Liver (tissue), 3 donors: ENCODE measurements around the gene OTOP3.

Experiments used
- EGR1 ChIP-seq, 2 donors: IDR thresholded peaks; 2 replicates each; pipeline ENCODE4 v1.6.1; 2016 to 2018; ENCODE audit warnings: antibody characterized with exemption in 2 of 2, low read depth in 2 of 2
- FOXA1 ChIP-seq: IDR thresholded peaks from 2 replicates; pipeline ENCODE4 v1.6.1; 2016; ENCODE audit warnings: antibody characterized with exemption
- FOXA2 ChIP-seq: IDR thresholded peaks from 2 replicates; pipeline ENCODE4 v1.6.1; 2016; ENCODE audit warnings: antibody characterized with exemption
- GABPA ChIP-seq, 2 donors: IDR thresholded peaks in 1 of 2; conservative IDR thresholded peaks in 1 of 2; 2 replicates each; pipeline ENCODE4 v1.6.1; 2016; ENCODE audit warnings: antibody characterized with exemption in 2 of 2, mild to moderate bottlenecking in 1 of 2, moderate library complexity in 1 of 2
- HNF4G ChIP-seq: IDR thresholded peaks from 2 replicates; pipeline ENCODE4 v1.6.1; 2016; ENCODE audit warnings: antibody characterized with exemption
- JUND ChIP-seq, 2 donors: IDR thresholded peaks; 2 replicates each; pipeline ENCODE4 v1.6.1; 2016; ENCODE audit warnings: antibody characterized with exemption in 2 of 2
- RAD21 ChIP-seq, 2 donors: IDR thresholded peaks; 2 replicates each; pipeline ENCODE4 v1.6.1; 2016; ENCODE audit warnings: antibody characterized with exemption in 2 of 2, mild to moderate bottlenecking in 2 of 2
- TAF1 ChIP-seq: conservative IDR thresholded peaks from 2 replicates; pipeline ENCODE4 v1.6.1; 2016; ENCODE audit warnings: antibody characterized with exemption, mild to moderate bottlenecking
- YY1 ChIP-seq: IDR thresholded peaks from 2 replicates; pipeline ENCODE4 v1.6.1; 2016; ENCODE audit warnings: antibody characterized with exemption, mild to moderate bottlenecking
- TF ChIP-seq, protein P1 (sequence below): fragments of 150-350 bp; IDR thresholded peaks from 2 replicates; pipeline ENCODE4 v1.5.1; 2017; ENCODE audit warnings: improper control_type of control experiment, low read depth, low read length; ENCODE audit not compliant: missing input control
- TF ChIP-seq, protein P2 (sequence below): IDR thresholded peaks from 2 replicates; pipeline ENCODE4 v1.6.1; 2016; ENCODE audit warnings: antibody characterized with exemption, mild to moderate bottlenecking
- TF ChIP-seq, protein P3 (sequence below): IDR thresholded peaks from 2 replicates; pipeline ENCODE4 v1.6.1; 2016; ENCODE audit warnings: antibody characterized with exemption
- TF ChIP-seq, protein P4 (sequence below): IDR thresholded peaks from 2 replicates; pipeline ENCODE4 v1.6.1; 2016; ENCODE audit warnings: antibody characterized with exemption
- TF ChIP-seq, protein P5 (sequence below): IDR thresholded peaks from 2 replicates; pipeline ENCODE4 v1.6.1; 2016; ENCODE audit warnings: antibody characterized with exemption
- donor health status: healthy.
- donor health status: healthy.

DNA sequence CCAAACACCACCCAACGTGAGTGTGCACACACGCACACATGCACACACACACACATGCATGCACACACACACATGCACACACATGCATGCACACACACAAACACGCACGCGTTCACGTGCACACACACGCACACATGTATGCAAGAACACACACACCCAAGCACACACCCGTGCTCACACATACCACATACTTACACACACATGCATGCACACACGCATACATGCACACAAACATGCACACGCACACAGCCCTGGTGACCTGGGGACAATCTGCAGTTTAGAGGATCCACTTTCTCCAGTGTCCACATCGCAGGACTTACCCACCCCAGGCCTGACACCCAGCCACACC lies 18.9 kb upstream of the OTOP3 start:
- TF ChIP-seq FOXA2 (no peak), RAD21 (IDR thresholded peaks at IDR 0.05) (no peak), GABPA (IDR thresholded peaks at IDR 0.05 in 1 of 2, conservative IDR thresholded peaks at IDR 0.05 in 1 of 2) (no peak), EGR1 (IDR thresholded peaks at IDR 0.05; ENCODE audit: low read depth in 2 of 2) (no peak), TAF1 (no peak), HNF4G (no peak), FOXA1 (no peak), JUND (IDR thresholded peaks at IDR 0.05) (no peak), YY1 (no peak)
- TF ChIP-seq, protein P1, sequence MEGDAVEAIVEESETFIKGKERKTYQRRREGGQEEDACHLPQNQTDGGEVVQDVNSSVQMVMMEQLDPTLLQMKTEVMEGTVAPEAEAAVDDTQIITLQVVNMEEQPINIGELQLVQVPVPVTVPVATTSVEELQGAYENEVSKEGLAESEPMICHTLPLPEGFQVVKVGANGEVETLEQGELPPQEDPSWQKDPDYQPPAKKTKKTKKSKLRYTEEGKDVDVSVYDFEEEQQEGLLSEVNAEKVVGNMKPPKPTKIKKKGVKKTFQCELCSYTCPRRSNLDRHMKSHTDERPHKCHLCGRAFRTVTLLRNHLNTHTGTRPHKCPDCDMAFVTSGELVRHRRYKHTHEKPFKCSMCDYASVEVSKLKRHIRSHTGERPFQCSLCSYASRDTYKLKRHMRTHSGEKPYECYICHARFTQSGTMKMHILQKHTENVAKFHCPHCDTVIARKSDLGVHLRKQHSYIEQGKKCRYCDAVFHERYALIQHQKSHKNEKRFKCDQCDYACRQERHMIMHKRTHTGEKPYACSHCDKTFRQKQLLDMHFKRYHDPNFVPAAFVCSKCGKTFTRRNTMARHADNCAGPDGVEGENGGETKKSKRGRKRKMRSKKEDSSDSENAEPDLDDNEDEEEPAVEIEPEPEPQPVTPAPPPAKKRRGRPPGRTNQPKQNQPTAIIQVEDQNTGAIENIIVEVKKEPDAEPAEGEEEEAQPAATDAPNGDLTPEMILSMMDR, result no peak
- TF ChIP-seq, protein P2, sequence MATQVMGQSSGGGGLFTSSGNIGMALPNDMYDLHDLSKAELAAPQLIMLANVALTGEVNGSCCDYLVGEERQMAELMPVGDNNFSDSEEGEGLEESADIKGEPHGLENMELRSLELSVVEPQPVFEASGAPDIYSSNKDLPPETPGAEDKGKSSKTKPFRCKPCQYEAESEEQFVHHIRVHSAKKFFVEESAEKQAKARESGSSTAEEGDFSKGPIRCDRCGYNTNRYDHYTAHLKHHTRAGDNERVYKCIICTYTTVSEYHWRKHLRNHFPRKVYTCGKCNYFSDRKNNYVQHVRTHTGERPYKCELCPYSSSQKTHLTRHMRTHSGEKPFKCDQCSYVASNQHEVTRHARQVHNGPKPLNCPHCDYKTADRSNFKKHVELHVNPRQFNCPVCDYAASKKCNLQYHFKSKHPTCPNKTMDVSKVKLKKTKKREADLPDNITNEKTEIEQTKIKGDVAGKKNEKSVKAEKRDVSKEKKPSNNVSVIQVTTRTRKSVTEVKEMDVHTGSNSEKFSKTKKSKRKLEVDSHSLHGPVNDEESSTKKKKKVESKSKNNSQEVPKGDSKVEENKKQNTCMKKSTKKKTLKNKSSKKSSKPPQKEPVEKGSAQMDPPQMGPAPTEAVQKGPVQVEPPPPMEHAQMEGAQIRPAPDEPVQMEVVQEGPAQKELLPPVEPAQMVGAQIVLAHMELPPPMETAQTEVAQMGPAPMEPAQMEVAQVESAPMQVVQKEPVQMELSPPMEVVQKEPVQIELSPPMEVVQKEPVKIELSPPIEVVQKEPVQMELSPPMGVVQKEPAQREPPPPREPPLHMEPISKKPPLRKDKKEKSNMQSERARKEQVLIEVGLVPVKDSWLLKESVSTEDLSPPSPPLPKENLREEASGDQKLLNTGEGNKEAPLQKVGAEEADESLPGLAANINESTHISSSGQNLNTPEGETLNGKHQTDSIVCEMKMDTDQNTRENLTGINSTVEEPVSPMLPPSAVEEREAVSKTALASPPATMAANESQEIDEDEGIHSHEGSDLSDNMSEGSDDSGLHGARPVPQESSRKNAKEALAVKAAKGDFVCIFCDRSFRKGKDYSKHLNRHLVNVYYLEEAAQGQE, result no peak
- TF ChIP-seq, protein P3, sequence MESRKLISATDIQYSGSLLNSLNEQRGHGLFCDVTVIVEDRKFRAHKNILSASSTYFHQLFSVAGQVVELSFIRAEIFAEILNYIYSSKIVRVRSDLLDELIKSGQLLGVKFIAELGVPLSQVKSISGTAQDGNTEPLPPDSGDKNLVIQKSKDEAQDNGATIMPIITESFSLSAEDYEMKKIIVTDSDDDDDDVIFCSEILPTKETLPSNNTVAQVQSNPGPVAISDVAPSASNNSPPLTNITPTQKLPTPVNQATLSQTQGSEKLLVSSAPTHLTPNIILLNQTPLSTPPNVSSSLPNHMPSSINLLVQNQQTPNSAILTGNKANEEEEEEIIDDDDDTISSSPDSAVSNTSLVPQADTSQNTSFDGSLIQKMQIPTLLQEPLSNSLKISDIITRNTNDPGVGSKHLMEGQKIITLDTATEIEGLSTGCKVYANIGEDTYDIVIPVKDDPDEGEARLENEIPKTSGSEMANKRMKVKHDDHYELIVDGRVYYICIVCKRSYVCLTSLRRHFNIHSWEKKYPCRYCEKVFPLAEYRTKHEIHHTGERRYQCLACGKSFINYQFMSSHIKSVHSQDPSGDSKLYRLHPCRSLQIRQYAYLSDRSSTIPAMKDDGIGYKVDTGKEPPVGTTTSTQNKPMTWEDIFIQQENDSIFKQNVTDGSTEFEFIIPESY, result no peak
- TF ChIP-seq, protein P4, sequence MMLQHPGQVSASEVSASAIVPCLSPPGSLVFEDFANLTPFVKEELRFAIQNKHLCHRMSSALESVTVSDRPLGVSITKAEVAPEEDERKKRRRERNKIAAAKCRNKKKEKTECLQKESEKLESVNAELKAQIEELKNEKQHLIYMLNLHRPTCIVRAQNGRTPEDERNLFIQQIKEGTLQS, result no peak
- TF ChIP-seq, protein P5, sequence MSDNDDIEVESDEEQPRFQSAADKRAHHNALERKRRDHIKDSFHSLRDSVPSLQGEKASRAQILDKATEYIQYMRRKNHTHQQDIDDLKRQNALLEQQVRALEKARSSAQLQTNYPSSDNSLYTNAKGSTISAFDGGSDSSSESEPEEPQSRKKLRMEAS, result no peak
